Ascending aorta (tissue), 2 donors: ENCODE measurements around the gene CCL17. TPM values are rescaled to one million over a fixed set of nuclear protein-coding genes. Genes with fewer than 3 reads are reported as not detected.

ENCODE experiments used
- DNase-seq, 2 donors: peaks; one replicate each; pipeline ENCODE4 v3.0.0-alpha.2; 2019; ENCODE audit warnings: low spot score in 2 of 2
- H3K27ac ChIP-seq, 2 donors: fragments of 200-600 bp; sonication (generic); one replicate each; pipeline ENCODE4 v1.5.1; 2016 to 2017; ENCODE audit warnings: mild to moderate bottlenecking in 1 of 2
- H3K27me3 ChIP-seq: fragments of 200-600 bp; sonication (generic); one replicate; pipeline ENCODE4 v1.5.1; 2017
- H3K36me3 ChIP-seq, 2 donors: fragments of 200-600 bp; sonication (generic); one replicate each; pipeline ENCODE4 v1.5.1; 2016
- H3K4me1 ChIP-seq, 2 donors: fragments of 200-600 bp; sonication (generic); one replicate each; pipeline ENCODE4 v1.5.1; 2016 to 2017; ENCODE audit warnings: mild to moderate bottlenecking in 1 of 2
- H3K4me3 ChIP-seq, 2 donors: fragments of 200-600 bp; sonication (generic); one replicate each; pipeline ENCODE4 v1.5.1; 2016 to 2017; ENCODE audit warnings: mild to moderate bottlenecking in 1 of 2
- H3K9me3 ChIP-seq, 2 donors: fragments of 200-600 bp; sonication (generic); one replicate each; pipeline ENCODE4 v1.5.1; 2016
- intact Hi-C: fragments of 100-400 bp; cut with DNase I; formaldehyde crosslinking; loops from one replicate; pipeline ENCODE4 v1.15.1; 2023
- total RNA-seq: library from RNA; depleted of rRNA; stranded (reverse); fragments of >200 nt; gene quantifications from one replicate; pipeline ENCODE4 v1.1.0, GENCODE V29; 2016
- TF ChIP-seq, protein P1 (sequence below), 3 experiments: fragments of 200-600 bp in 2 of 3; fragments of 450-650 bp in 1 of 3; sonication (generic) in 2 of 3; IDR thresholded peaks; one replicate each; pipeline ENCODE4 v1.5.1; 2016 to 2019; ENCODE audit warnings: antibody characterized with exemption in 3 of 3, mild to moderate bottlenecking in 1 of 3, moderate library complexity in 1 of 3

The CCL17 gene
- total RNA-seq, 1 donor from 2014 or later: not detected

GRCh38 chr16:57384248-57385070, 20.1 kb upstream of the CCL17 start:
- Histone ChIP-seq H3K27me3 (no peaks in the 10 kb centered on the region), H3K4me3 (no peak overlapping the region), H3K36me3 (peaks cover 28 to 29% of the 10 kb centered on the region in 2 donors), H3K9me3 (no peaks in the 10 kb centered on the region), H3K27ac (peak overlapping the region; percentile 65 to 75), H3K4me1 (peaks cover 0 to 27% of the 10 kb centered on the region in 2 donors)
- TF ChIP-seq, protein P1, sequence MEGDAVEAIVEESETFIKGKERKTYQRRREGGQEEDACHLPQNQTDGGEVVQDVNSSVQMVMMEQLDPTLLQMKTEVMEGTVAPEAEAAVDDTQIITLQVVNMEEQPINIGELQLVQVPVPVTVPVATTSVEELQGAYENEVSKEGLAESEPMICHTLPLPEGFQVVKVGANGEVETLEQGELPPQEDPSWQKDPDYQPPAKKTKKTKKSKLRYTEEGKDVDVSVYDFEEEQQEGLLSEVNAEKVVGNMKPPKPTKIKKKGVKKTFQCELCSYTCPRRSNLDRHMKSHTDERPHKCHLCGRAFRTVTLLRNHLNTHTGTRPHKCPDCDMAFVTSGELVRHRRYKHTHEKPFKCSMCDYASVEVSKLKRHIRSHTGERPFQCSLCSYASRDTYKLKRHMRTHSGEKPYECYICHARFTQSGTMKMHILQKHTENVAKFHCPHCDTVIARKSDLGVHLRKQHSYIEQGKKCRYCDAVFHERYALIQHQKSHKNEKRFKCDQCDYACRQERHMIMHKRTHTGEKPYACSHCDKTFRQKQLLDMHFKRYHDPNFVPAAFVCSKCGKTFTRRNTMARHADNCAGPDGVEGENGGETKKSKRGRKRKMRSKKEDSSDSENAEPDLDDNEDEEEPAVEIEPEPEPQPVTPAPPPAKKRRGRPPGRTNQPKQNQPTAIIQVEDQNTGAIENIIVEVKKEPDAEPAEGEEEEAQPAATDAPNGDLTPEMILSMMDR (IDR thresholded peaks at IDR 0.05): no peak
- intact Hi-C loops: loop anchor here (2.0 kb wide), 1 partner anchor 32 kb away; no protein-coding TSS in a partner anchor
- DNase-seq: no peak

GRCh38 chr16:57385083-57385482, 19.5 kb upstream of the CCL17 start:
- intact Hi-C loops: loop anchor here (2.0 kb wide), 1 partner anchor 32 kb away; no protein-coding TSS in a partner anchor
- Histone ChIP-seq H3K9me3 (no peaks in the 10 kb centered on the region), H3K27me3 (no peaks in the 10 kb centered on the region), H3K4me3 (no peak overlapping the region), H3K27ac (peak overlapping the region in 1 of 2 donors; percentile 75), H3K4me1 (peaks cover 0 to 23% of the 10 kb centered on the region in 2 donors), H3K36me3 (peaks cover 22 to 23% of the 10 kb centered on the region in 2 donors)
- no peak for DNase-seq
- TF ChIP-seq, protein P1 (IDR thresholded peaks at IDR 0.05): no peak

GRCh38 chr16:57386381-57386951, 18.1 kb upstream of the CCL17 start:
- intact Hi-C loops: no loop called here

GRCh38 chr16:57387598-57388354, 16.8 kb upstream of the CCL17 start:
- no peak overlapping the region for H3K4me3 ChIP-seq
- H3K9me3 ChIP-seq: no peaks in the 10 kb centered on the region
- H3K4me1 ChIP-seq: peaks cover 0 to 21% of the 10 kb centered on the region in 2 donors
- no peak for DNase-seq
- peaks cover under 1 to 3% of the 10 kb centered on the region in 2 donors for H3K36me3 ChIP-seq
- no peak overlapping the region for H3K27ac ChIP-seq
- intact Hi-C loops: no loop called here
- no peaks in the 10 kb centered on the region for H3K27me3 ChIP-seq
- TF ChIP-seq, protein P1 (IDR thresholded peaks at IDR 0.05): no peak

More at GRCh38 chr16:57386381-57386951, 18.1 kb upstream of the CCL17 start:
- Histone ChIP-seq H3K4me1 (peaks cover 0 to 21% of the 10 kb centered on the region in 2 donors), H3K27me3 (no peaks in the 10 kb centered on the region), H3K36me3 (peaks cover 14 to 16% of the 10 kb centered on the region in 2 donors), H3K9me3 (no peaks in the 10 kb centered on the region), H3K27ac (no peak overlapping the region), H3K4me3 (no peak overlapping the region)
- TF ChIP-seq, protein P1 (IDR thresholded peaks at IDR 0.05): no peak
- no peak for DNase-seq

DNA sequence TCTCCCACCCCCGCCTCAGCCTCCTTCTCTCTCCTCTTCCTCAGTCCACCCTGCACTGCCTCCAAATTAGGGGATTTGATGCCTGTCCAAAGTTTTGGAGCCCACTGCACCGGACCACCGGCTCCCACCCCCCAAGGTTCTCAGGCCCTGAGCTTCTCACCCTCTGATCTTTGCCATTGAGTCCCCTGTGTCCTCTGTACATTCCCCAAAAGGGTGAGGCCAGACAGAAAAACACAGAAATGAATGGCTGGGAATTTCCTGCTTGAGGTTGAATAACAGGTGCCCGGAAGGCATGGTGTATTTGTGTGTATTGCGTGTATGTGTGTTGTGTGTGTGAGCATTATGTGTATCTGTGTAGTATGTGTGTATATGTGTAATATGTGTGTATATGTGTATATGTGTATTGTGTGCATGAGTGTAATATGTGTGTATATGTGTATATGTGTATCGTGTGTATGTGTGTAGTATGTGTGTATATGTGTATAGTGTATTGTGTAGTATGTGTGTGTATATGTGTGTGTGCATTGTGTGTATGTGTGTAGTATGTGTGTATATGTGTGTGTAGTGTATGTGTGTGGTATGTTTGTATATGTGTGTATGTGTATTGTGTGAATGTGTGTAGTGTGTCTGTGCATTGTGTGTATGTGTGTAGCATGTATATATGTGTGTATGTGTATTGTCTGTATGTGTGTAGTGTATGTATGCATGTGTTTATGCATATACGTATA, 16.0 kb upstream of the CCL17 start:
- intact Hi-C loops: no loop called here
- Histone ChIP-seq H3K9me3 (no peaks in the 10 kb centered on the region), H3K4me3 (no peak overlapping the region), H3K4me1 (peaks cover 0 to 21% of the 10 kb centered on the region in 2 donors), H3K36me3 (no peaks in the 10 kb centered on the region), H3K27me3 (no peaks in the 10 kb centered on the region), H3K27ac (no peak overlapping the region)
- TF ChIP-seq, protein P1 (IDR thresholded peaks at IDR 0.05): no peak
- DNase-seq: no peak
